Thyroid gland (tissue), 4 donors: ENCODE results near the gene EPHA5. TPM values are rescaled to one million over a fixed set of nuclear protein-coding genes. Genes with fewer than 3 reads are reported as not detected.

ENCODE experiments used
- DNase-seq, 2 donors: peaks; one replicate each; pipeline ENCODE4 v3.0.0-alpha.2; 2019
- H3K27ac ChIP-seq, 3 donors: fragments of 200-600 bp; sonication (generic); 1 replicate in 2 of 3; 2 replicates in 1 of 3; pipeline ENCODE4 v1.5.1; 2016 to 2019; ENCODE audit warnings: mild to moderate bottlenecking in 1 of 3, moderate library complexity in 1 of 3
- H3K27me3 ChIP-seq: fragments of 200-600 bp; sonication (generic); one replicate; pipeline ENCODE4 v1.5.1; 2019
- H3K36me3 ChIP-seq, 2 donors: fragments of 200-600 bp; sonication (generic); one replicate each; pipeline ENCODE4 v1.5.1; 2016 to 2019
- H3K4me1 ChIP-seq, 2 donors: fragments of 200-600 bp; sonication (generic); one replicate each; pipeline ENCODE4 v1.5.1; 2017 to 2019
- H3K4me3 ChIP-seq, 3 donors: fragments of 200-600 bp; sonication (generic); replicated peaks in 1 of 3; 1 replicate in 2 of 3; 2 replicates in 1 of 3; pipeline ENCODE4 v1.5.1; 2016; ENCODE audit warnings: mild to moderate bottlenecking in 1 of 3
- H3K9me3 ChIP-seq: fragments of 200-600 bp; sonication (generic); one replicate; pipeline ENCODE4 v1.5.1; 2017
- CTCF ChIP-seq, 6 experiments: fragments of 200-600 bp in 3 of 6; fragments of 450-650 bp in 3 of 6; sonication (generic) in 3 of 6; IDR thresholded peaks; one replicate each; pipeline ENCODE4 v1.5.1; 2016 to 2019; ENCODE audit warnings: antibody characterized with exemption in 6 of 6, mild to moderate bottlenecking in 2 of 6, inconsistent platforms in 1 of 6, moderate library complexity in 1 of 6
- POLR2A ChIP-seq, 2 donors: fragments of 450-650 bp; IDR thresholded peaks; one replicate each; pipeline ENCODE4 v1.6.1; 2017; ENCODE audit warnings: antibody characterized with exemption in 2 of 2, mild to moderate bottlenecking in 2 of 2, moderate library complexity in 1 of 2
- WGBS, 2 donors: methylation state at CpG; one replicate each; pipeline ENCODE4 v1.1.5; 2017; 5-methylcytosine and 5-hydroxymethylcytosine counted together
- intact Hi-C: fragments of 100-400 bp; cut with DNase I; formaldehyde crosslinking; loops from one replicate; pipeline ENCODE4 v1.15.1; 2023
- total RNA-seq, 4 donors: library from RNA; depleted of rRNA; stranded (reverse); fragments of >200 nt; gene quantifications; one replicate each; pipeline ENCODE4 v1.2.3, GENCODE V29; 2016

The EPHA5 gene
- total RNA-seq, 4 donors from 2014 or later = 1.5 to 5.4 (median 4.7) TPM

- TF ChIP-seq CTCF (IDR thresholded peaks at IDR 0.05) (no peak), POLR2A (IDR thresholded peaks at IDR 0.05) (no peak)
- Histone ChIP-seq H3K27ac (no peak overlapping the region), H3K36me3 (no peaks in the 10 kb centered on the region), H3K27me3 (no peaks in the 10 kb centered on the region), H3K9me3 (no peaks in the 10 kb centered on the region), H3K4me3 (no peak overlapping the region), H3K4me1 (no peaks in the 10 kb centered on the region)
- intact Hi-C loops = no loop called here
- DNase-seq = no peak
- WGBS, 2 donors = 78 to 91% methylated on average over 1 of the region's 1 CpG
Measured at GRCh38 chr4:65589331-65589730, 81.0 kb downstream of the EPHA5 start.

- TF ChIP-seq POLR2A (IDR thresholded peaks at IDR 0.05) (no peak), CTCF (IDR thresholded peaks at IDR 0.05) (peak in 2 of 6 experiments; percentile 21 to 26)
- Histone ChIP-seq H3K27me3 (no peaks in the 10 kb centered on the region), H3K4me1 (no peaks in the 10 kb centered on the region), H3K4me3 (no peak overlapping the region), H3K36me3 (no peaks in the 10 kb centered on the region), H3K27ac (no peak overlapping the region), H3K9me3 (no peaks in the 10 kb centered on the region)
- WGBS, 2 donors = 92 to 96% methylated on average over 1 of the region's 1 CpG
- intact Hi-C loops = no loop called here
- no peak for DNase-seq
Measured at GRCh38 chr4:65580551-65580950, 89.7 kb downstream of the EPHA5 start.

- H3K9me3 ChIP-seq = no peaks in the 10 kb centered on the region
- no peak for DNase-seq
- H3K4me3 ChIP-seq = no peak overlapping the region
- intact Hi-C loops = no loop called here
- H3K27me3 ChIP-seq = no peaks in the 10 kb centered on the region
- H3K27ac ChIP-seq = no peak overlapping the region
- 90% methylated on average over 2 of the region's 2 CpGs for WGBS, 2 donors
- H3K36me3 ChIP-seq = no peaks in the 10 kb centered on the region
- no peaks in the 10 kb centered on the region for H3K4me1 ChIP-seq
- TF ChIP-seq CTCF (IDR thresholded peaks at IDR 0.05) (no peak), POLR2A (IDR thresholded peaks at IDR 0.05) (no peak)
Measured at GRCh38 chr4:65566473-65566872, 103.8 kb downstream of the EPHA5 start.

GRCh38 chr4:65561164-65561563 is 109.1 kb downstream of the EPHA5 start:
- no peak for TF ChIP-seq CTCF (IDR thresholded peaks at IDR 0.05)
- no peak for TF ChIP-seq POLR2A (IDR thresholded peaks at IDR 0.05)
- no peak overlapping the region for H3K4me3 ChIP-seq

GRCh38 chr4:65559270-65559669 is 111.0 kb downstream of the EPHA5 start:
- H3K36me3 ChIP-seq = no peaks in the 10 kb centered on the region
- WGBS, 2 donors = 43 to 44% methylated on average over 4 of the region's 4 CpGs

More at GRCh38 chr4:65561164-65561563, 109.1 kb downstream of the EPHA5 start:
- Histone ChIP-seq H3K4me1 (no peaks in the 10 kb centered on the region), H3K36me3 (no peaks in the 10 kb centered on the region), H3K27me3 (no peaks in the 10 kb centered on the region), H3K9me3 (no peaks in the 10 kb centered on the region), H3K27ac (no peak overlapping the region)
- no peak for DNase-seq
- intact Hi-C loops = no loop called here
- WGBS, 2 donors = 39 to 47% methylated on average over 2 of the region's 2 CpGs

More at GRCh38 chr4:65559270-65559669, 111.0 kb downstream of the EPHA5 start:
- Histone ChIP-seq H3K4me1 (no peaks in the 10 kb centered on the region), H3K4me3 (no peak overlapping the region), H3K9me3 (no peaks in the 10 kb centered on the region), H3K27me3 (no peaks in the 10 kb centered on the region), H3K27ac (no peak overlapping the region)
- intact Hi-C loops = no loop called here
- no peak for TF ChIP-seq CTCF (IDR thresholded peaks at IDR 0.05)
- no peak for TF ChIP-seq POLR2A (IDR thresholded peaks at IDR 0.05)
- no peak for DNase-seq
